ENCODE data around the gene CEP164. TPM values are rescaled to one million over a fixed set of nuclear protein-coding genes. Genes with fewer than 3 reads are reported as not detected.
"Not testable (repeated sequence)": the region's sequence is repeated elsewhere in the genome, so short reads cannot be mapped to it uniquely, and the experiment has no call there.

Gene CEP164
- total RNA-seq, 1 experiment from 2014 or later: 25.4 TPM

DNA sequence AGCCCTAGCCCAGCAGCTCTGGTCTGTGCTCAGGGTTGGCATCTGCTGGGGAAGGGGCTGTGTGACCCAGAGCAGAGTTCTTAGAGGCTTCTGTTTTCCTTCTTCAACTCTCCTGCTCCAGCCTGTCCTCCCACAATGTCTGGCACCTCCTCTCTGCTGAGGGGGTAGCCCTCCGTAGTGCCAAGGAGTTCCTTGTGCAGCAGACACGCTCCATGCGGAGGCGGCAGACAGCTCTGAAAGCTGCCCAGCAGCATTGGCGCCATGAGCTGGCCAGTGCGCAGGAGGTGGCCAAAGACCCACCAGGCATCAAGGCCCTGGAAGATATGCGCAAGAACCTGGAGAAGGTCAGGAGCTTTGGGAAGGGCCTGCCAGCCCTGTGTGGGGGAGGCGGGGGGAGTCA, 69.3 kb downstream of the CEP164 start:
- DNase-seq: no peak
- BruUV-seq (replicated peaks): no TSS peak
- Mint-ChIP-seq H3K27ac (ENCODE audit: unreplicated experiment) (no peak overlapping the region), H3K4me1 (ENCODE audit: low read depth, unreplicated experiment) (no peaks in the 10 kb centered on the region), H3K27me3 (ENCODE audit: unreplicated experiment) (no peaks in the 10 kb centered on the region), H3K4me3 (ENCODE audit: low read depth, unreplicated experiment) (no peak overlapping the region), H3K9me3 (ENCODE audit: low read depth, unreplicated experiment) (no peaks in the 10 kb centered on the region), H3K36me3 (ENCODE audit: insufficient read depth, unreplicated experiment) (no peaks in the 10 kb centered on the region)
- intact Hi-C loops (cut with micrococcal nuclease; ENCODE audit: unreplicated experiment): no loop called here
- CTCF ChIA-PET: no interaction called here
- TF ChIP-seq, protein P1, sequence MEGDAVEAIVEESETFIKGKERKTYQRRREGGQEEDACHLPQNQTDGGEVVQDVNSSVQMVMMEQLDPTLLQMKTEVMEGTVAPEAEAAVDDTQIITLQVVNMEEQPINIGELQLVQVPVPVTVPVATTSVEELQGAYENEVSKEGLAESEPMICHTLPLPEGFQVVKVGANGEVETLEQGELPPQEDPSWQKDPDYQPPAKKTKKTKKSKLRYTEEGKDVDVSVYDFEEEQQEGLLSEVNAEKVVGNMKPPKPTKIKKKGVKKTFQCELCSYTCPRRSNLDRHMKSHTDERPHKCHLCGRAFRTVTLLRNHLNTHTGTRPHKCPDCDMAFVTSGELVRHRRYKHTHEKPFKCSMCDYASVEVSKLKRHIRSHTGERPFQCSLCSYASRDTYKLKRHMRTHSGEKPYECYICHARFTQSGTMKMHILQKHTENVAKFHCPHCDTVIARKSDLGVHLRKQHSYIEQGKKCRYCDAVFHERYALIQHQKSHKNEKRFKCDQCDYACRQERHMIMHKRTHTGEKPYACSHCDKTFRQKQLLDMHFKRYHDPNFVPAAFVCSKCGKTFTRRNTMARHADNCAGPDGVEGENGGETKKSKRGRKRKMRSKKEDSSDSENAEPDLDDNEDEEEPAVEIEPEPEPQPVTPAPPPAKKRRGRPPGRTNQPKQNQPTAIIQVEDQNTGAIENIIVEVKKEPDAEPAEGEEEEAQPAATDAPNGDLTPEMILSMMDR (IDR thresholded peaks at IDR 0.05; ENCODE audit: unreplicated experiment): no peak

DNA sequence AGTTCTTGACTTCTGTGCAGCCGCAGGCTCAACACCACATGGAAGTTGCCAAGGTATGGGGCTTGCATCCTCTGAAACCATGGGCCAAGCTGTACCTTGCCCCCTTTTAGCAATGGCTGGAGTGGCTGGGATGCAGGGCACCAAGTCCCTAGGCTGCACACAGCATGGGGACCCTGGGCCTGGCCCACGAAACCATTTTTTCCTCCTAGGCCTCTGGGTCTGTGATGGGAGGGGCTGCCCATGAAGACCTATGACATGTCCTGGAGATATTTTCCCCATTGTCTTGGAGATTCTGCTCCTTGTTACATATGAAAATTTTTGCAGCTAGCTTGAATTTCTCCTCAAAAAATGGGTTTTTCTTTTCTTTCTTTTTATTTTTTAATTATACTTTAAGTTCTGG, 71.0 kb downstream of the CEP164 start:
- H3K4me3 Mint-ChIP-seq (ENCODE audit: low read depth, unreplicated experiment); H3K4me1 Mint-ChIP-seq (ENCODE audit: low read depth, unreplicated experiment); H3K27ac Mint-ChIP-seq (ENCODE audit: unreplicated experiment); CTCF ChIA-PET; intact Hi-C loops (cut with micrococcal nuclease; ENCODE audit: unreplicated experiment); H3K9me3 Mint-ChIP-seq (ENCODE audit: low read depth, unreplicated experiment); BruUV-seq (replicated peaks); H3K36me3 Mint-ChIP-seq (ENCODE audit: insufficient read depth, unreplicated experiment); H3K27me3 Mint-ChIP-seq (ENCODE audit: unreplicated experiment); DNase-seq: not testable (repeated sequence)

DNA sequence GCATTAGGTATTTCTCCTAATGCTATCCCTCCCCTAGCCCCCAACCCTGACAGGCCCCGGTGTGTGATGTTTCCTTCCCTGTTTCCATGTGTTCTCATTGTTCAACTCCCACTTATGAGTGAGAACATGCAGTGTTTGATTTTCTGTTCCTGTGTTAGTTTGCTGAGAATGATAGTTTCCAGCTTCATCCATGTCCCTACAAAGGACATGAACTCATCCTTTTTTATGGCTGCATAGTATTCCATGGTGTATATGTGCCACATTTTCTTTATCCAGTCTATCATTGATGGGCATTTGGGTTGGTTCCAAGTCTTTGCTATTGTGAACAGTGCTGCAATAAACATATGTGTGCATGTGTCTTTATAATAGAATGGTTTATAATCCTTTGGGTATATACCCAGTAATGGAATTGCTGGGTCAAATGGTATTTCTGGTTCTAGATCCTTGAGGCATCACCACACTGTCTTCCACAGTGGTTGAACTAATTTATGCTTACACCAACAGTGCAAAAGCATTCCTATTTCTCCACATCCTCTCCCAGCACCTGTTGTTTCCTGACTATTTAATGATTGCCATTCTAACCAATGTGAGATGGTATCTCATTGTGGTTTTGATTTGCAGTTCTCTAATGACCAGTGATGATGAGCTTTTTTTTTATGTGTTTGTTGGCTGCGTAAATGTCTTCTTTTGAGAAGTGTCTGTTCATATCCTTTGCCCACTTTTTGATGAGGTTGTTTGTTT, 71.6 kb downstream of the CEP164 start:
- H3K27ac Mint-ChIP-seq (ENCODE audit: unreplicated experiment); DNase-seq; H3K9me3 Mint-ChIP-seq (ENCODE audit: low read depth, unreplicated experiment); H3K36me3 Mint-ChIP-seq (ENCODE audit: insufficient read depth, unreplicated experiment); intact Hi-C loops (cut with micrococcal nuclease; ENCODE audit: unreplicated experiment); H3K4me3 Mint-ChIP-seq (ENCODE audit: low read depth, unreplicated experiment); H3K27me3 Mint-ChIP-seq (ENCODE audit: unreplicated experiment); H3K4me1 Mint-ChIP-seq (ENCODE audit: low read depth, unreplicated experiment); BruUV-seq (replicated peaks): not testable (repeated sequence)
- CTCF ChIA-PET: interaction anchor here (0.6 kb wide), 1 partner anchor 608 kb away, joined by 8 read pairs; no protein-coding TSS in a partner anchor

DNA sequence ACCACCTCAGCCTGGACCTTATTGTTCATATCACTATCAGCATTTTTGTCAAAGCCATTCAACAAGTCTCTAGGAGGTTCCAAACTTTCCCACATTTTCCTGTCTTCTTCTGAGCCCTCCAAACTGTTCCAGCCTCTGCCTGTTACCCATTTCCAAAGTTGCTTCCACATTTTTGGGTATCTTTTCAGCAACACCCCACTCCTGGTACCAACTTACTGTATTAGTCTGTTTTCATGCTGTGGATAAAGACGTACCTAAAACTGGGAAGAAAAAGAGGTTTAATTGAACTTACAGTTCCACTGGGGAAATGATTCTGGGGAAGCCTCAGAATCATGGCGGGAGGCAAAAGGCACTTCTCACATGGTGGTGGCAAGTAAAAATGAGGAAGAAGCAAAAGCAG, 78.2 kb downstream of the CEP164 start:
- H3K4me1 Mint-ChIP-seq (ENCODE audit: low read depth, unreplicated experiment); BruUV-seq (replicated peaks); H3K9me3 Mint-ChIP-seq (ENCODE audit: low read depth, unreplicated experiment); intact Hi-C loops (cut with micrococcal nuclease; ENCODE audit: unreplicated experiment); CTCF ChIA-PET; DNase-seq; H3K27me3 Mint-ChIP-seq (ENCODE audit: unreplicated experiment); H3K4me3 Mint-ChIP-seq (ENCODE audit: low read depth, unreplicated experiment); H3K36me3 Mint-ChIP-seq (ENCODE audit: insufficient read depth, unreplicated experiment); H3K27ac Mint-ChIP-seq (ENCODE audit: unreplicated experiment): not testable (repeated sequence)

DNA sequence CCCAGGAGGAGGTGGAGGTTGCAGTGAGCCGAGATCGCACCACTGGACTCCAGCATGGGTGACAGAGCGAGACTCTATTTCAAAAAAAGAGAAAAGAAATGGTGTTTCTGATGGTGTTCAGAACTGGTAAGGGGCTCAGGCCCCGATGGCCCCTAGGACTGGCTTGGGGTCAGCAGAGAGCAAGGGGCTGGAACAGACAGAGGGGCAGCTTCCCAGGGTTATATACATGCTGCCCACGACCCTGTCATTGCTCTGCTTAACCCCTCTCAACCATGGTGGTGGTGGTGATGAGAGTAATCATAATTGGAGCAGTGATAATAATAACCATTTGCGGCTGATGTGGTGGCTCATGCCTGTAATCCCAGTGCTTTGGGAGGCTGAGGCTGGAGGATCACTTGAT, 79.4 kb downstream of the CEP164 start:
- Mint-ChIP-seq H3K4me3 (ENCODE audit: low read depth, unreplicated experiment) (no peak overlapping the region), H3K27me3 (ENCODE audit: unreplicated experiment) (no peaks in the 10 kb centered on the region), H3K36me3 (ENCODE audit: insufficient read depth, unreplicated experiment) (peaks cover 6% of the 10 kb centered on the region), H3K9me3 (ENCODE audit: low read depth, unreplicated experiment) (no peaks in the 10 kb centered on the region), H3K4me1 (ENCODE audit: low read depth, unreplicated experiment) (no peaks in the 10 kb centered on the region), H3K27ac (ENCODE audit: unreplicated experiment) (no peak overlapping the region)
- TF ChIP-seq, protein P1 (IDR thresholded peaks at IDR 0.05; ENCODE audit: unreplicated experiment): no peak
- CTCF ChIA-PET: no interaction called here
- BruUV-seq (replicated peaks): no TSS peak
- no peak for DNase-seq
- intact Hi-C loops (cut with micrococcal nuclease; ENCODE audit: unreplicated experiment): no loop called here

DNA sequence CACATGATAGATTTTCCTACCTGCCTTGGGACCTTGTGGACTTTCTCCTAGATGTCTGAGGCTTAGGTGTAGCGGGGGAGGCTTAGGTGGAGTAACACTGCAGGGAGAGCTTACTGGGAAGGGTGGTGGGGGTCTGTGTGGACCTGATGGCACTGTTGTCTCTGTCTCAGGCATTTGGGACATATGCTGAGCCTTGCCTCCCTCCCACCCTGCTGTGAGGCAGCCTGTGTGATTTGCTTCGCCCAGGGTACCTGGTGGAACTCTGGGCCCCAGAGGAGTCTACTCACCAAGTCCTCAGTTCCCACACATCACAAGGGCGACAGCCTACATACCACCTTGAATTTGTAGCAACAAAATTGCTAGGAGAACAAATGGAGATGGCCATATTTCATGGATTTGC, 80.7 kb downstream of the CEP164 start:
- CTCF ChIA-PET: no interaction called here
- no peak overlapping the region for H3K4me3 Mint-ChIP-seq (ENCODE audit: low read depth, unreplicated experiment)
- no peaks in the 10 kb centered on the region for H3K9me3 Mint-ChIP-seq (ENCODE audit: low read depth, unreplicated experiment)
- DNase-seq: no peak
- H3K4me1 Mint-ChIP-seq (ENCODE audit: low read depth, unreplicated experiment): no peaks in the 10 kb centered on the region
- no TSS peak for BruUV-seq (replicated peaks)
- intact Hi-C loops (cut with micrococcal nuclease; ENCODE audit: unreplicated experiment): no loop called here
- TF ChIP-seq, protein P1 (IDR thresholded peaks at IDR 0.05; ENCODE audit: unreplicated experiment): no peak
- H3K27me3 Mint-ChIP-seq (ENCODE audit: unreplicated experiment): no peaks in the 10 kb centered on the region
- H3K36me3 Mint-ChIP-seq (ENCODE audit: insufficient read depth, unreplicated experiment): peaks cover 9% of the 10 kb centered on the region
- H3K27ac Mint-ChIP-seq (ENCODE audit: unreplicated experiment): no peak overlapping the region
